DMS114 treated with DMSO at 0.1 percent for 48 hours (cell line): ENCODE measurements around the gene INPP4B.

ENCODE experiments used
- DNase-seq: peaks from one replicate; lab custom pipeline; 2025; ENCODE audit not compliant: unreplicated experiment; lab: John Stamatoyannopoulos, UW

INPP4B gene

DNA sequence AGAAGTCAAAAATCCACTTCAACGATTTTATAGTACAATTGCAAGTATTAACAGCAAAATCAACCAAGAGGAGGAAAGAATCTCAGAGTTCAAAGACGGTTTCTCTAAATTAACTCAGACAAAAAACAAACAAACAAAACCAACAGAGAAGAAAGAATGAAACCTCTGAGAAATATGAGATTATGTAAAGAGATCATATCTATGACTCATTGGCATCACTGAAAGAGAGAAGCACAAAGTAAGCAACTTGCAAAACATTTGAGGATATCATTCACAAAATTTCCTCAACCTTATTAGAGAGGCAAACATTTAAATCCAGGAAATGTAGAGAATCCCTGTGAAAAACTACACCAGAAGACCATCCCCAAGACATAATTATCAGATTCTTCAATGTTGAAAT, 370.4 kb downstream of the INPP4B start:
- no peak for DNase-seq

DNA sequence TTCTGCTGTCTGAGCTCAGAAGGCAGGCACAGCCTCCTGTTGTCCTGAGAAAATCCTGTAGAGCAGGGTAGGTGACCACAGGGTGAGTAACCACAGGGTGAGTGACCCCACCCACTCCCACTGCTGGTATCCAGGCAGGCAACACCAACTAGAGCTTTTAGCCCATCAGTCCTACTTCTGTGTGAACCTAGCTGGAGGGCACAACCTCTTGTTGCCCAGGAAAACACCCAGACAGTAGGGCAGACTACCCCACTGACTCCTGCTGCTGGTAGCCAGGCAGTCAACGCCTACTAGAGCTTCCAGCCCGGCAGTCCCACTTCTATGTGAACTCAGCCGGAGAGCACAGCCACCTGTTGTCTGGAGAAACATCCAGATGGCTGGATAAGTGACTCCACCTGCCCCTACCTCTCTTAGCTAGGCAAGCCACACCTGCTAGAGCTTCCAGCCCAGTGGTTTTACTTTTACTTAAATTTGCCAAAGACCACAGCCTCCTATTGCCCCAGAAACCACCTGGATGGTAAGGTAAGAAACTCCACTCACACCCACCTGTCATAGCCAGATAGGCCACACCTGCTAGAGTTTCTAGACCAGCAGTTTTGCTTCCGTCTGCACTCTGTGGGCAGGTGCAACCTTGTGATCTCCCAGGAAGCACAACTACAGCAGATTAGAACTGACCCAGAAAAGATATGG, 371.6 kb downstream of the INPP4B start:
- no peak for DNase-seq

DNA sequence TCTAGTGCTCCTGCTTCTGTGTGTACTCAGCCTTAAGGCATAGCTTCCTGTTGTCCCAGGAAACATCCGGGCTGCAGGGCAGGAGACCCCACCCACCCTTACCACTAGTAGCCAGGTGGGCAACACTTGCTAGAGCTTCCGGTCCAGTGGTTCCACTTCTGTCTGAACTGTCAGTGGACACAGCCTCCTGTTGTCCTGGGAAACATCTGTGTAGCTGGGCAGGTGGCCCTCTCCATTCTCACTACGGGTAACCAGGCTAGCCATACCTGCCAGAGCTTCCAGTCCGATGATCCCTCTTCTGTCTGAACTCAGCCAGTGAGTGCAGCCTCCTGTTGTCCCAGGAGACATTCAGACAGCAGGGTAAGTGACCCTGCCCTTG, 372.2 kb downstream of the INPP4B start:
- no peak for DNase-seq

DNA sequence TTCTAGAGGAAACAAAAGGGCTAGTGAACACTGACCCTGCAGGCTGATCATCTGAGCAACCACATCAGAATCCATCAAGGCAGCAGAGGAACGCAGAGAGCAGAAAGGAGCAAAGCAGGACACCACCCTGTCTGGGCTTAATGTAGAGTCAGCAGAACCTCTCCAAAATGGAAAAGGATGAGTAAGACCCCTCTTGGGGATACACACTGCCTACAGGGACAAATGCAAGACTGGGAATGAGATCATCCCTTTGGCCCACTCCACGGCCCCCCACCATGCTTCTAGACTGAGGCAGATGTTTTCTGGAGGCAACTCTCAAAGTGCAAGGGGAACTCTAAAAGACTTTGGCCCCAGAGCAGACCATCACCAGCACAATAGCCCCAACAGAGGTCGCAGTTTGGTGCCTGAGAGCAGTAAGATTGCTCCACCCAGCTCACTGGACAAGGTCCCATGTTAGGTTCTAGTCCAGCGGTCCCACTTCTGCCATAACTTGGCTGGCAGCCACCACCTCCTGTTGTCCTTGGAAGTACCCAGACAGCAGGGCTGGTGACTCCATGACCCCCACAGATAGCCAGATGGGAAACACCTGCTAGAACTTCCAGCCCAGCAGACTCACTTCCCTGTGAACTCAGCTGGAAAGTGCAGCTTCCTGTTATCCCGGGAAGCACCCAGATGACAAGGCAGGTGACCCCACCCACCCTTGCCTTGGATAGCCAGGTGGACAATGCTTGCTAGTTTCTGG, 372.7 kb downstream of the INPP4B start:
- DNase-seq = no peak

DNA sequence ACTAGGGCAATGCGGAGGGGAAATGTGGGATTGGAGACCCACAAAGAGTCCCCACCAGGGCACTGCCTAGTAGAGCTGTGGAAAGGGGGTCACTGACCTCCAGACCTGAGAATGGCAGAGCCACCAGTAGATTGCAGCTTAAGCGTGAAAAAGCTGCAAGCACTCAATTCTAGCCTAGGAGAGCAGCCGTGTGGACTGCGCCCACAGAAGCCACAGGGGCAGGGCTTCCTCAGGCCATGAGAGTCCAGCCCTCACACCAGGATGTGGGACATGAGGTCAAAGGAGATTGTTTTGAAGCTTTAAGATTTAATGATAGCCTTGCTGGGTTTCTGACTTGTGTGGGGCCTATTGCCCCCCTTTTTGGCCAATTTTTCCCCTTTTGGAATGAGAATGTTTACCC, 379.0 kb downstream of the INPP4B start:
- no peak for DNase-seq

DNA sequence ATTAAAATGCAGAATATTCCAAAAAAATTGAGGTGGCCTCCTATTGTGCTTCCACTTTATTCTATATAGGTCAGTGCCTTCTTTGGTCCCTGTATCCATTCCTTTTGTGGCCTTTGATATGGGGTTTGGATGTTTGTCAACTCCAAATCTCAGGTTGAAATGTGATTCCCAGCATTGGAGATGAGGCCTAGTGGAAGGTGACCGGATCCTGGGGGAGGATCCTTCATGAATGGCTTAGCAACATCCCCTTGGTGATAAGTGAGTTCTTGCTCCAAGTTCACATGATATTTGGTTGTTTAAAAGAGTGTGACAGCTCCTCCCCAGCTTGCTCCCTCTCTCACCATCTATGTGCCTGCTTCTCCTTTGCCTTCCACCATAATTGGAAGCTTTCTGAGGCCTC, 380.6 kb downstream of the INPP4B start:
- DNase-seq = no peak

DNA sequence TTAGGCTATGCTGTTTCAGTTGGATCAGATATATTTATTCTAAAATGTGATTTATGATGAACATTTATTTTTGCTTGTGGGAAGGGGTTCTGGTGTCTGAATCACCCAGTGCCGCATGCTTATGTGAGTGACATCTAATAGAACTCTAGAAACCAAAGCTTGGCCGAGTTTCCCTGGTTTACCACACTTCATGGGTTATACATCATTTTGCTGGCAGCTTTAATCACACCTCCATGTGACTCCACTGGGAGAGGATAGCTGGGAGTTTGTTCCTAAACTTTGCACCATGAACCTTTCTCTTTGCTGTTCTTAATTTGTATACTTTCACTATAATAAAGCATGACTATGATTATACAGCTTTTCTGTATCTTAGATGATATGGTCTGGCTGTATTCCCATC, 382.9 kb downstream of the INPP4B start:
- DNase-seq = no peak

DNA sequence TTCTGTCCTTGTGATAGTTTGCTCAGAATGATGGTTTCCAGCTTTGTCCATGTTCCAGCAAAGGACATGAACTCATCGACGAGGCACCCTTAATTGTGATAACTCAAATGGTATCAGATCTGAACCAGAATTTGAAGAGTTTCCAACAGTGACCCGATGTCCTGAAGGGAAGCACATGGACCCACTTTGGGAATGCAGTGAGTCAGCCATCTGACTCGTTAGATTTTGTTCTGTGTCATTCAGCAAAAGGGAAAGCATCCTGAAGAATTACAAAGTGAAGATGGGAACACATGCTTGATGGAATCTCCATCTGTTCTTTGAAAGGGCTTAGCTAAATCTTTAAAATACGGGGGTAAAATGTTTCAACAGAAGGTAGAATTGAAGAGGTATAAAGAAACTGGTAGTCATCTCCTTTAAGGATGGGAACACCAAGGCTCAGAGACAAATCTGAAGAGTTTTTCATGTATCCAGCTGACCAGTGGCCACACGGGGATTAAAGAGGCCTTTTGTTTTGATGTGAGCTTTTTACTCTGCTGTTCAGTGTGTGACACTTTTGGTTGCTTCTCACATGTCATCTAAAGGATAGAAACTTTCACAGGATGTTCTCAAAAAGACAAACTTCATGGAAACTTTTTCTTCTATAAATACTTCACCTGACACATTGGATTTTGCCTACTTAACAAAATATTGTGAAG, 393.8 kb downstream of the INPP4B start:
- no peak for DNase-seq

DNA sequence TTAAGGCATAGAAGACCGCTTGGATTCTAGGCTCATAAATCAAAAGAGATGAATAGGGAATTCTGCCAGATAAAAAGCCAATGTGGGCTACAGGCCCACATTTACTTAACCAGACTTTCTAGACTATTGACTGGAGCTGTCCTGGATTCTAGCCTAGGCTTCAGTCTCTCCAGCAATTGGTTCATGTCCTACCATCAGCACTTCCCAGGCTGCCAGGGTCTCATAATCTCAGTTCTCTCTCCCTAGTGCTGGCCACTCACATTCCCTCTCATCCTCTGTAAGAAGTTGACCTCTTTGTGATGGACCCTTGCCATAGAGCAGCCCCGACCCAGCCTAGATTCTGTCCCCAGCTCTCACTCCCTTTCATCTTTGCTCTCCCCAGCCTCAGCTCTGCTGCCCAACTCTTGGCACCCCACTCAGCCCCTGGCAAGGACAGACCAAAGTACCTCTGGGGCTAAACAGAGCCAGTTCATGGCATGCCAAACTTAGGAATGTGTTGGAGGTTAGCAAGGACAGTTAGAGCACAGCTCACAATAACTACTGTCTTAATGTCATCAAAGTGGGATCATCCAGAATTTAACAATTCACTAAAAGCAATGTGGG, 396.2 kb downstream of the INPP4B start:
- no peak for DNase-seq

DNA sequence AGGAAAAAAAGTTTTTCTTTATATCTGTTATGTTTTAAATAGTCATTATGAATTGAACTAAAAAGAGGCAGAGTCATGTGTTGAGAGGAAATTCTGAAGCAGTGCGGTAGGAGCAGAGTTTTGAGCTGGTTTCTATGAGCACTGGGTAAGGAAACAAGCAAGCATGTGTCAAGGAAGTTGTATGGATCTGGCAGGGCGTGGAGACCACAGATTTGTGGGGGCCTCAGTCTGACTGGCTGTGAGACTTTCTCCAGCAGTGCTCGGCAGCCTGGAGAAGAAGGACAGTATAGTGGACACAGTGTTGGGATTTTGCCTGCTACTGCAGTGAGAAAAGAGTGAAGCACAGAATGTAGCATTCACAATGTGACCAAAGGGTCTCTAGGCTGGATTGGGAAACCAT, 399.1 kb downstream of the INPP4B start:
- DNase-seq = no peak

DNA sequence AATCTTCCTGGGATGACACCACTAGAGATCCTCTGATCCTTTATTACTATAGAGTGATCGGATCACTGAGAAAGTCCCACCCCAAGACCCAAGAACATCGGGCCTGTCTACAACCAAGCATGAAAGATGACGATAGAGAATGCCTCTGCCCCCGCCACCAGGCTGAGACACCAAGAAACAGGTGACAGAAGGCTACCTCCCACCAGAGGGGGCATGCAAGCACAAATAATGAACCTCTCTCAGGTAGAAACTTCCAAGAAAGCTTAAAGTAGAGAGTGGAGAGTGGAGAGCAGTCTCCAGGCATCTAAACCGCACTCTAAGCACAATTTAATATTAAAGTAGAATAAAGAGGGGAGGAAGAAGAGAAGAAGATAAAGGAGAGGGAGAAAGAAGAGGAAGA, 402.6 kb downstream of the INPP4B start:
- no peak for DNase-seq

DNA sequence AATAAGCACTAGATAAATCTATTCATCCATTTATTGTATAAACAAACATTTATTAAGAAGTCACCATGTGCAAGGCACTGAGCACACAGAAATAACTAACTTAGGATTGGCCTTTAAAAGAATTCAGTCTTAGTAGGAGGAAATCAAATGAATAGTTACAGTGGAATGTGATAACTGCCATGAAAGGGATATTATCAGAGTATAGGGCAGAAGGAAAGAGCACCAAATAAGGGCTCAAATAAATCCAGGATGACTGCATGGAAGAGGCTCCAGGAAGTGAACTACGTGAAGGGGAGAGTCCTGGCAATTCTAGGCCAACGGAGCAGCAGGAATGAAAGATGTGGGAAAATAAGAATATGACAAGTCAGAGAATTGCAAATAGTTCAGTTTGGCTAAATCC, 406.0 kb downstream of the INPP4B start:
- DNase-seq = no peak

DNA sequence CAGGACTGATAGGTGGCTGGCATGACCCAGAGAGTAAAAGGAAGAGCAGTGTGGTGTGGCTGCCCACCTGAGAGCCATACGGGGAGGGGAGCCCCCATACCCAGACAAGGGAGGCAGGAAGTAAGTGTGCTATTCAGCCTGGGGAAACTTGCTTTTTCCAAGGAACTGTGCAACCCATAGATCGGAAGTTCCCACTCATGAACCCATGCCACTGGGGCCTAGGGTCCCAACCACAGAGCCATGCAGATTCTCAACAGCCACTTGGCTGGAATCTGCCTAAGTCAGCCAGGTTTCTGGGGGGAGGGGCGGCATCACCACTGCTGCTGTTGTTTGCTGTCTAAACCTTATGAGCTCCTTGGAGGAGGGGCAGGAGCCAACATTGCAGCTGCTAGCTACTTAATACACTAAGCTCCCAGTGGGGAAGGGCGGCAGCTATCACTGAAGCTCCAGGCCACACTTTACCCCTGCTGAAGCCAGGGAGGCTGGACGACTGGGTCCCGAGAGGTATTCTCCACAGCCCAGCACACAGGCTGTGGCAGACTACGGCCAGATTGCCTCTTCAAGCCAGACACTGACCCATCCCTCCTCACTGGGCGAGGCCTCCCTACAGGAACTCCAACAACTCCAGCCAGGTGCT, 410.4 kb downstream of the INPP4B start:
- no peak for DNase-seq

DNA sequence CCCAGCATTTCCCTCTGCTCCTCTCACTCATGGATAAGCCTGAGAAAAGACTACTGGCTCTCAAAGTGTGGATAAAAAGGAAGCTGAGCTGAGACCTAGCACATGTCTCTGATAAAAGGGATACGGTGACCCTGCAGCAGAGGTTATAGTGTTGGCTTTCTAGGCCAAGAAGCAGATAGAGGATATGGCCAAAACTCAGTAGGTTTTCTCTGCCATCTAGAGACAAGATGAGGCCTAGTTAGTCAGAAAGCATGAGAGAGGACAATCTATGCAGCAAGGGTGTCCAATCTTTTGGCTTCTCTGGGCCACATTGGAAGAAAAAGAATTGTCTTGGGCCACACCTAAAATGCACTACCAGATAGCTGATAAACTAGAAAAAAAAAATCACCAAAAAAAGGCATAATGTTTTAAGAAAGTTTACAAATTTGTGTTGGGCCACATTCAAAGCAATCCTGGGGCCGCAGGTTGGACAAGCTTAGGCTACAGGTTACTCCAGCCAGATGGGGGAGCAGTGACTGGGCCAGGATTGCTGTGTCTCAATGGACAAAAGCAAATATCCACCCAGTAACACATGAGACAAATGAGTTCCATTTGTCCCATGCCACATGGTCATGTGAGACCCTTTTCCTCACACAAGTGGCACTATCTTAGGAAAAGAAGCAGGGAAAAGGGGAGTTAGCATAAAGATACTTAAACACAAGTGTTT, 411.4 kb downstream of the INPP4B start:
- DNase-seq = no peak

DNA sequence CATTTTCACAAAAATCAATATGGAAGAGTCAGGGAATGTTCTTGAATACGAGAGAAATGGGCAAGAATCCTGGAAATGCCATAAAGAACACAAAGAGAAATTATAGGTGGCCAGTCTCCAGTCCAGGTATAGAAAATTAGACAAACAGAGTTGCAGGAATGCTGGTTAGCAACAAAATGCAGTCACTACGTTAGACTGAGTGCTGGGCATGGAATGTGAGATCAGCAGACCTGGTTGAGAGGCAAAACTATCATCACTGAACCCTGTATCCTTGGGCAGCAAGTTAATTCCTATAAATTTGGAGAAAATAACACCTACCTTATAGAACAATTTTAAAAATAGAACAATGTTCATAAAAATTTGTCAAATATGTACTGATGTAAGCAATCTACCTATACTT, 417.4 kb downstream of the INPP4B start:
- DNase-seq = no peak

DNA sequence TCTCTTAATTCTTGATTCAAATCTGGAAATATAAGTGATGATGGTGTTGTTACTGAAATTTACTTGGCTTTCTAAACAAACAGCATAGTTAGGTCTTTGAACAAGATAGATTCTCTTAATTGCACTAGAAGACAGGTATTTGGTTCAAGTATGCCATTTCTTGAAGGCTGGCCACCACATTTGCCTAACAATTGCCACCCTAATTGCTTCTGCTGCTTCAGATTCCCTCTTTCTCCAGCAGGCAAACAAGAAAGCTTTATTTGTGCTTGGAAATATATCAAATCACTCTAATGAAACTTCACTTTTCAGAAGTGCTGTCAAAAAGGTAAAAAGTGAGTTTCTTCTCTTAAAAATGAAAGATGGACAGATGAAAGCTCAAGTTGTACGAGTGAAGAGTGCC, 418.6 kb downstream of the INPP4B start:
- no peak for DNase-seq

DNA sequence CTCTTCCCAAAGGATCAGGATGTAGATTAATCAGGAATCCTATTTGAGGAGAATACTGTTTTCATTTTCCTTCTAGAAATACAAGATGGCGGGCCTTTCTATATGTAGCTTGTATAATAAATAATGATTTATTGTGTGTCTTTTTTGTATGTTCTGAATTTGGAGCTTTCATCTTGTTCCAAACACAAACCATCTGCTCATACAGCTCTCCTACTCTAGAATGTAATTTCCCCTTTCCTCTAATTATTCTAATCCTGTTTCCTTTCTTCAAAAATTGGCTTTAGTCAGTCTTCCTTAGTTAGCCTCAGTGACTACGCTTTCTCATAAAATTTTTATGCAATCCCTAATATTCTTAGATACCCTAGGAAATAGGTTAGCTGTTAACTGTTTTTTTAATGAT, 422.2 kb downstream of the INPP4B start:
- DNase-seq = no peak

DNA sequence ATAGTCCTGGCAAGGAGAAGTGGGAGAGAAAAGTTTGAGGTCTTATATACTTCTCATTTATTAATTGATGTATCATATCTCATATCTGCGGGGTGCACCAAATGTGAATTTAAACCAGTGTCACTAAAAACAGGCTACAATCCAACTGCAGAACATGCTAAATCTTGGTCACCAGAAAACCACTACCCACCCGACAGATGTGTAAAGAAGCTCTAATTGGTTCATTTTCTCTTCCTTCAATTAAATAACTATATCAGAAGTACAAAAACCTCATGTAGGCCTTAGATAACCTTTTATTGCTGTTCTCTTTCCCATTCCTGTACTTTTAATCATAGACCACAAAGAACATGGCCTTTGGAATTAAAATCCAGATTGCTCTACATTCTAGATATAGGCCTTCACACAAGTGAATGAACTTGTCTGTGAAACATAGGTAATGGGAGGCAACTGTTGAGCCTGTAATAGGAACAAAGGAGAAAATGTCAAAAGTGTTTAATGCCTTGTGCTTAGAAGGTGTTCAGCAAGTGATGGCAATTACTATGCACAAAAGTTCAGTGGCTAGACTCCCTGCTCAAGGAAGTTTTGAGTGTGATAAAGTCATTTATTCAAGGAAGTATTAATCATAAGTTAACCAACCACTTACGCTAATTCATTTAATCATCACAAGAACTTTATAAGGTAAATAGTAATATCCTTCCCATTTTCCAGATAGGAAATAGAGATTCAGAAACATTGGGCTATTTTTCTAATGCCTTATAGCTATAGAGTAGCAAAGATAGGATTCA, 425.6 kb downstream of the INPP4B start:
- no peak for DNase-seq

DNA sequence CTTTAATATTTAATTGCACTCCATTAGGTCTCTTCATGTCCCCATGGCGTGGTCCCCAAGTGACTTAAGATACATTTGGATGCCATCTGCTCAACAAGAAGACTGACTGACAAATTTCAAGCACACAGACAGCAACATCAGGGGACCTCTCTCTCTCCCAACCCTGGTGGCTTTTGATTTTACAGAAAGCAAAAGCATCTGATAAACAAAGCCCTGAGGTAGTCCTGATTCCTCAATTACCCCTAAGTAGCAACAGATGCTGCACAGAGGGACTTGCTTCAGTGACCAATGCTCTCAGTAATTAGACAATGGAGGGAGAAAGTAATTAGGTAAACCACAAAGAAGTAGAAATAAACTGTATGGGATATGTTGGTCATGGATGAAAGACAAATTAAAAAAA, 426.4 kb downstream of the INPP4B start:
- DNase-seq = no peak

DNA sequence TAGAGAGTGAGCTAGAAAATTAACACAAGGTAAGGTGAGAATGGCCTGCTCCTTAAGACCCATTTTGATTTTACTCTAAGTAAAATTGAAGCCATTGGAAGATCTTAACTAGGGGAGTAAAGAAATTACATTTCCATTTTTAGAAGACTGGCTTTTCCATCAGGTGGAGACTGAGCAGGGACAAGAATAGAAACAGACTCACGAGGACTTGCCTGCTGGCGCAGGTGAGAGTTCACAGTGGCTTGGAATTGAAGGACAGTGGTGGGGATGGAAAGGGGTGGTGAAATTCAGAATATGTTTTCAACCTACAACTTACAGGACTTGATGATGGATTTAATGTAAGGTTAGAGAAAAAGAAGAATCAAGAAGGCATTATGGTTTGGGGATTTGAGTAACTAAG, 427.4 kb downstream of the INPP4B start:
- DNase-seq = no peak
